T-helper 2 cell treated with Interferon-gamma antibody and Interleukin-4, amounts not matched to agents 5 μg/mL and 100 μg/mL, for 36 hours (primary cell): ENCODE measurements around the gene FAHD1.
"Not testable (repeated sequence)": the region's sequence is repeated elsewhere in the genome, so short reads cannot be mapped to it uniquely, and the experiment has no call there.

ENCODE experiments used
- DNase-seq: peaks from one replicate; pipeline ENCODE4 v3.0.0; 2021; ENCODE audit warnings: low spot score
- H3K27ac Mint-ChIP-seq: one replicate; pipeline ENCODE4 v1.8.0; 2021; ENCODE audit warnings: mild to moderate bottlenecking, mixed read lengths
- H3K27me3 Mint-ChIP-seq: one replicate; pipeline ENCODE4 v1.8.0; 2021; ENCODE audit warnings: low read depth, mixed read lengths
- H3K36me3 Mint-ChIP-seq: one replicate; pipeline ENCODE4 v1.8.0; 2021; ENCODE audit warnings: low read depth, mixed read lengths
- H3K4me1 Mint-ChIP-seq: one replicate; pipeline ENCODE4 v1.8.0; 2021; ENCODE audit warnings: low read depth, mixed read lengths
- H3K4me3 Mint-ChIP-seq: one replicate; pipeline ENCODE4 v1.8.0; 2022; ENCODE audit warnings: mild to moderate bottlenecking, moderate library complexity, mixed read lengths
- H3K9me3 Mint-ChIP-seq: one replicate; pipeline ENCODE4 v1.8.0; 2021; ENCODE audit warnings: mixed read lengths

The FAHD1 gene

DNA sequence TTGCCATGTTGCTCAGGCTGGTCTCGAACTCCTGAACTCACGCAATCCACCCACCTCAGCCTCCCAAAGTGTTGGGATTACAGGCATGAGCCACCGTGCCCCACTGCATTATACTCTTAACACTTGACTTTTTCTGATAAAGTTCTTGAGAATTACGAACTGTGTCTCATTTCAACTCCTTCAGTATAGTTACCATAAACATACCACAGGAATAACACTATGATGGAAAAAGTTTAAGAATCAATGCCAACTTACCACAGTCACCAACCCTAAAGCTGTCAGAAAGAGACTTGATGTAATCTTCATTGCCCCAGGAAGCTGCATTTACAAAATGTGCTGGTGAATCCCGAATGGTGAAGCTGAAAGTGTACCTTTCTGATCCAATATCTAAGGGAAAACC is 34.7 kb downstream of the FAHD1 start:
- DNase-seq = no peak
- no peaks in the 10 kb centered on the region for H3K9me3 Mint-ChIP-seq
- no peaks in the 10 kb centered on the region for H3K4me1 Mint-ChIP-seq
- no peak overlapping the region for H3K27ac Mint-ChIP-seq
- H3K4me3 Mint-ChIP-seq = no peak overlapping the region
- H3K27me3 Mint-ChIP-seq = peaks cover 31% of the 10 kb centered on the region
- no peaks in the 10 kb centered on the region for H3K36me3 Mint-ChIP-seq

DNA sequence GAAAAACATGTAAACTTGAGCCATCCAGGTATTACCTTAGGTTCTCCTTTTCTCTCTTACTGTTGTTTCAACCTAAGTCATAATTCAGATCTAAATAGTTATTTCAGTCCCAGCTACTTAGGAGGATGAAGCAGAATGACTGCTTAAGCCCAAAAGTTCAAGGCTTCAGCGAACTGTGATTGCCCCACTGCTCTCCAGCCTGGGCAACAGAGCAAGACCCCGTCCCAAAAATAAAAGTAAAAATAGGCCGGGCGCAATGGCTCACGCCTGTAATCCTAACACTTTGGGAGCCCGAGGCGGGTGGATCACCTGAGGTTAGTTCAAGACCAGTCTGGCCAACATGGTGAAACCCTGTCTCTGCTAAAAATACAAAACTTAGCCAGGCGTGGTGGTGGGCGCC is 35.4 kb downstream of the FAHD1 start:
- no peaks in the 10 kb centered on the region for H3K4me1 Mint-ChIP-seq
- no peak for DNase-seq
- no peak overlapping the region for H3K4me3 Mint-ChIP-seq
- H3K36me3 Mint-ChIP-seq = no peaks in the 10 kb centered on the region
- H3K27me3 Mint-ChIP-seq = peaks cover 28% of the 10 kb centered on the region
- no peaks in the 10 kb centered on the region for H3K9me3 Mint-ChIP-seq
- H3K27ac Mint-ChIP-seq = no peak overlapping the region

DNA sequence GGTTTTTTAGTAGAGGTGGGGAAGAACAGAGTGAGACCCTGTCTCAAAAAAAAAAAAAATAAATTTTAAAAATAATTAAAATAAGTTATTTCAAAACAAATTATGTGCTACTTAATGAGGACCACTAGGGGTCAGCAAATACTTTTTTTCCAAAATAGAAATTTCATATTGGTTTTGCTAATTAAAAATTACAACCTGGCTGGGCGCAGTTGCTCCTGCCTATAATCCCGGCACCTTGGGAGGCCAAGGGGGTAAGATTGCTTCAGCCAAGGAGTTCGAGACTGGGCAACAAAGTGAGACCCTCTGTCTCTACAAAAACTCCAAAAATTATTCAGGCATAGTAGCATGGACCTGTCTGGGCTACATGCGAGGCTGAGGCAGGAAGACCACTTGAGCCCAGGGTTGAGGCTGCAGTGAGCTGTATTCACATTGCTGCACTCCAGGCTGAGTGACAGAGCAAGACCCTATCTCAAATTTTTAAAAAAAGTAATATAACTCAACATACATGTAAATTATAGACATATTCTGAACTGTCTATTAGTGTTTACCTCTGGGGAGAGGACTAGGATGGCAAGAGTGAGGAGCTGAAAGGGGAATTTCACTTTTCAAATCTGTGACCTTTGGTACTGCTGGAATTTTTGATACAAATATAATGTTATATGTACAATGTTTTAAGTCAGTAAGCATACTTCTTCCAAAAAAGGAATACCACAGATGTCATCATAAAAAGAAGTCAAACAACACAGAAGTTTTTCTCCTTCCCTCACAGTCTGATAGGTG is 36.9 kb downstream of the FAHD1 start:
- no peak overlapping the region for H3K27ac Mint-ChIP-seq
- no peaks in the 10 kb centered on the region for H3K36me3 Mint-ChIP-seq
- H3K9me3 Mint-ChIP-seq = no peaks in the 10 kb centered on the region
- DNase-seq = no peak
- no peaks in the 10 kb centered on the region for H3K4me1 Mint-ChIP-seq
- H3K4me3 Mint-ChIP-seq = no peak overlapping the region
- H3K27me3 Mint-ChIP-seq = peaks cover 17% of the 10 kb centered on the region

DNA sequence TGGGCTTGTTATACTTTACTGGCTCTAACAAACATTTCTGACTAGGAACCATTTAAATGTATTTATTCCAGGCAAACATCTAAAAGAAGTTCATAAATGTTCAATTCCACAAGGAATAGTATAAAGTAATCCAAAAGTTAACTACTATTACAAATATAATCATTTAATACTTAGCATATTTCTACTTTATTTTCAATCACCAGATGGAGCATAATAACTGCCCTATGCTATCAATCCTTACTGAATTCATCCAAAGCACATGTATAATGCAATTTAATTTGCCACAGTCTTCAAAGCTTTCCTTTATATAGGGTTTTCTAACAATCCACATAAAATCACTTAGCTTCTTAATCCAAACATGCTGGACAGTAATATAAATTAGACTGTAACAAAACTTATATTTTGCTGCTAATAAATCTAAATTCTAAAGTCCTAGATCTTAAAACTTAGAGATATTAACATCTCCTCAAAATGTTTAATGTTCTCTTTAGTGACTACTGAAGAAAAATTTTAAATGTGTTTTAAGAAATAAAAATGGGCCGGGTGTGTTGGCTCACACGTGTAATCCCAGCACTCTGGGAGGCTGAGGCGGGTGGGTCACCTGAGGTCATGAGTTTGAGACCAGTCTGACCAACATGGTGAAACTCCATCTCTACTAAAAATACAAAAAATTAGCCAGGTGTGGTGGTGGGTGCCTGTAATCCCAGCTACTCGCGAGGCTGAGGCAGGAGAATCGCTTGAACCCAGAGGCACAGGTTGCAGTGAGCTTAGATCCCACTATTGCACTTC is 39.1 kb downstream of the FAHD1 start:
- DNase-seq = no peak
- Mint-ChIP-seq H3K27ac (no peak overlapping the region), H3K4me1 (no peaks in the 10 kb centered on the region), H3K9me3 (no peaks in the 10 kb centered on the region), H3K4me3 (no peak overlapping the region), H3K27me3 (peaks cover 6% of the 10 kb centered on the region), H3K36me3 (no peaks in the 10 kb centered on the region)

DNA sequence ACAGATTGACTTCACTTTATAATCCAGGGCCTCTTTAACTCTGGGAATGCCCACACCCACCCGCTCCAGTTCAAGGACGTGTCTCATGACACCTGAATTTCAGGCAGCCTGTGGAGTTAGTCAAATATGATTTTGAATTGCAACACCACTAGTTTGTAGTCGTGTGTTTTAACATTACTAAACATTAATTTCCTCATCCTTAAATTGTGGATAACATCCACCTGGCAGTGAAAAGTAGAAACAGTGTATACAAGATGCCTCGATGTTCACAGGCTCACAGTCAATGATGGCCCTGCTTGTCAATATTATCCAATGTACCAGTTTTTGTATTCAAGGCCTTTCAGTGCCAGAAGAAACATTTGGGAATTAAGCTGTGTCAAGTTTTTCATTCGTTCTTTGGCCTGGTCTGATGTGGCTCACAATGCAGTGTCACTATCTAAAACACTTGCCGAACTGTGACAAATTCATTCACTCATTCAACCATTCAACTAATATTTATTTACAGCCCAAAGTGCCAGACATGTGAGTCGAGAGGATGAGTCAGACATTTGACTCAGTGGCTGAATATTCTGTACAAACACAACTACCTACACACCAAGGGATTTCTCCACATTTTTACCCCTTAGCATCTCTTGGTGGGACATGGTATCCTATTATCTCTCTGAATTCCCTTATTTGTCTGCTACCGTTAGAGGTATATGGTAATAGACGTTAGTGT is 43.5 kb downstream of the FAHD1 start:
- Mint-ChIP-seq H3K9me3 (no peaks in the 10 kb centered on the region), H3K27me3 (peaks cover 20% of the 10 kb centered on the region), H3K27ac (no peak overlapping the region), H3K4me1 (no peaks in the 10 kb centered on the region), H3K36me3 (no peaks in the 10 kb centered on the region), H3K4me3 (no peak overlapping the region)
- no peak for DNase-seq

DNA sequence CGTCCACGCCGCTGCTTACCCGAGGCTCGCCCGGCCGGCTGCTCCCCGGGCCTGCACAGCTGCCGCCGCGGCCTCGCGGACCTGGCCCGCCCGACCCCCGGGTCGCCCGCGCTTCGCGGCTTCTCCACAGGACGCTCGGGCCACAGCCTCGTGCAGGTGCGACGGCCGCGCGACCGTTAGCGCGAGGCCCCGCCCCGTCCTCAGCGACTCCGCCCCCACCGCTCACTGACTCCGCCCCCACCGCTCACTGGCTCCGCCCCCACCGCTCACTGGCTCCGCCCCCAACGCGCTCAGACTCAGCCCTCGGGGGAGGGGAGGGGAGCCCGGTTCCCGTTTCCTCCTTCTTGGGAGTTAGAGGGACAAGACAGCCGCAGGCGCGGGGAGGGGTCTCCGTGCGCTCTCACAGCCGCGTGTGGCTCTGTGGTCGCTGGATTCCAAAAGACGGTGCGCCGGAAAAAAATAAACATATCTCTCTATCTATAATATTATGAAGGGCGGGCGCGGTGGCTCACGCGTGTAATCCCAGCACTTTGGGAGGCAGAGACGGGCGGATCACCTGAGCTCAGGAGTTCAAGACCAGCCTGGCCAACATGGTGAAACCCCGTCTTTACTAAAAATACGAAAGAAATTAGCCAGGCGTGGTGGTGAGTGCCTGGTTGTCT is 45.1 kb downstream of the FAHD1 start, which contains the start of gene MEIOB:
Gene MEIOB, minus strand, starts transcription at position 191 of the 662 bp plus-strand sequence. CDS start 3,989 bp downstream, outside the sequence.
- Mint-ChIP-seq H3K9me3 (no peaks in the 10 kb centered on the region), H3K4me3 (peak within 1 kb of the TSS; percentile 56), H3K27me3 (peaks cover 19% of the 10 kb centered on the region), H3K27ac (no peak within 1 kb of the TSS), H3K36me3 (no peaks in the 10 kb centered on the region), H3K4me1 (no peaks in the 10 kb centered on the region)
- DNase-seq = no peak

DNA sequence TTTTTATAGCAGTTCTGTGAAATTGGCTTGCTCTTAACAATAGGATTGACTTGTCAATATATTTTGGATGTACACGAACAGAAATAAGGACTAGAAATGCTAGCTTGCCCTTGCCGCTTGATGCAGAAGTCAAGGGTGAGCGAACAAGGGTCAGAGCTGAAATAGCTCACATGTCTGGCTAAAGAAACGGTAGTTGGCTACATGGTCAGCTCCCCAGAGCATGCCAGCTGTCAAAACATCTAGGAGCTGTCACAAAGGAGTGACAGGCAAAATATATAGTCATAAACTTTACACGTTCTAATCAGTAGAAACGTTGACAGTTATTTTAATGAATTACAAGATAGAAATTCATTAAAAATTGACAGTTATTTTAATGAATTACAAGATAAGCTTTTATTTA is 47.8 kb downstream of the FAHD1 start:
- no peak overlapping the region for H3K4me3 Mint-ChIP-seq
- H3K4me1 Mint-ChIP-seq = no peaks in the 10 kb centered on the region
- H3K27me3 Mint-ChIP-seq = peaks cover 28% of the 10 kb centered on the region
- H3K36me3 Mint-ChIP-seq = no peaks in the 10 kb centered on the region
- no peak overlapping the region for H3K27ac Mint-ChIP-seq
- H3K9me3 Mint-ChIP-seq = no peaks in the 10 kb centered on the region
- DNase-seq = no peak

DNA sequence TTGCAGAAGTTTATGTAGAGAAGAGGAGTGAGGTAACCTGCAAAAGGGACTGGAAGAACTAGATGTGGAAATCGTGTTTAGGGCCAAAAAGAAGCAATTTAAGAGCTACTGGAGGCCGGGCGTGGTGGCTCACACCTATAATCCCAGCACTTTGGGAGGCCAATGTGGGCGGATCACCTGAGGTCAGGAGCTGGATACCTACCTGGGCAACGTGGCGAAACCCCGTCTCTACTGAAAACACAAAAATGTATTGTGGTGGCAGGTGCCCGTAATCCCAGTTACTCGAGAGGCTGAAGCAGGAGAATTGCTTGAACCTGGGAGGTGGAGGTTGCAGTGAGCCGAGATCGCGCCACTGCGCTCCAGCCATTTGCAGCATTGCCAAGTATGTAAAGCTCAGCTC is 49.1 kb downstream of the FAHD1 start:
- not testable (repeated sequence) for H3K4me1 Mint-ChIP-seq, H3K36me3 Mint-ChIP-seq, DNase-seq, H3K27ac Mint-ChIP-seq, H3K9me3 Mint-ChIP-seq, H3K4me3 Mint-ChIP-seq
- H3K27me3 Mint-ChIP-seq = peaks cover 28% of the 10 kb centered on the region

DNA sequence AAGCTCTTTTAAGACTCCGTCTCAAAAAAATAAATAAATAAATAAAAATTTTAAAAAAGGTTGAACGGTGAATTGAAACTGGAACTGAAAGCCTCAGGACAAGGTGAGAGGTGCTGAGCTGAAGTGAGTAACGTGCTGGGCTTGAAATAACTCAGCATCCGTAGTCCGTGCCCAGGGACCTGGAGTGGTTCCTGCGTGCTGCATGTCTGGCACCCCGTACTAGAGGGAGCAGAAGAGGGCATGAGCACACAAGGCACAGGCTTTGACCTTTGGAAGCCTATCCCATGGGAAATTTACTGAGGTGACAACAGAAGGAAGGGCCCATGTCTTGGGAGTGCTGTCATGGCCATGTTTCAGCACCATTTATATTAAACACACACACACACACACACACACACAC is 49.5 kb downstream of the FAHD1 start:
- Mint-ChIP-seq H3K36me3 (no peaks in the 10 kb centered on the region), H3K27ac (no peak overlapping the region), H3K9me3 (no peaks in the 10 kb centered on the region), H3K4me3 (no peak overlapping the region), H3K27me3 (peaks cover 28% of the 10 kb centered on the region), H3K4me1 (no peaks in the 10 kb centered on the region)
- no peak for DNase-seq

DNA sequence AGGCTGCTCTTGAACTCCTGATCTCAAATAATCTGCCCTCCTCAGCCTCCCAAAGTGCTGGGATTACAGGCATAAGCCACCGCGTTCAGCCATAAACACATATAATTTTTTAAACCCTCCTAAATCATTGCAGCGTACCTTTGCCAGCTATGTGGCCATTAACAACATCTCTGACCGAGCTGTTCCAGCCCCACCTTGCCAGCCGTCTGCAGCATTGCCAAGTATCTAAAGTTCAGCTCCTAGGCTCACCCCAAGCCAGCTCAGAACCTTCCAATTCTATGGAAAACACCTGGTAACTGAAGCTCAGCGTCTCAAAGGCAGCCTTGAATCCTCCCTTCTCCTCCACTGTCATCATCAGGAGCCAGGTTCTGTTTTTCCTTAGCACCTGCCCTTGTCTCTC is 50.1 kb downstream of the FAHD1 start:
- H3K36me3 Mint-ChIP-seq = no peaks in the 10 kb centered on the region
- peaks cover 28% of the 10 kb centered on the region for H3K27me3 Mint-ChIP-seq
- DNase-seq = no peak
- H3K9me3 Mint-ChIP-seq = no peaks in the 10 kb centered on the region
- no peaks in the 10 kb centered on the region for H3K4me1 Mint-ChIP-seq
- no peak overlapping the region for H3K4me3 Mint-ChIP-seq
- H3K27ac Mint-ChIP-seq = no peak overlapping the region

DNA sequence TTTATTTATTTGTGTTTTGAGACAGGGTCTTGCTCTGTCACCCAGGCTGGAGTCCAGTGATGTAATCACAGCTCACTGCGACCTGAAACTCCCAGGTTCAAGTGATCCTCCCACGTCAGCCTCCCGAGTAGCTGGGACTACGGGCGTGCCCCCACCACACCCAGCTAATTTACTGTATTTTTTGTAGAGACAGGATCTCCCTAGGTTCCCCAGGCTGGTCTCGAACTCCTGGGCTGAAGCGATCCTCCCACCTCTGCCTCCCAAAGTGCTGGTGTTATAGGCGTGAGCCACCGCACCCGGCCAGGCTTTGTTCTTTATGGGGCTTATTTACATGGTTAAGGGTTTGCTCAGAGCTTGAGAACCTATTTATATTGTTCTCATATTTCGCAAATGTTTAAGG is 50.8 kb downstream of the FAHD1 start:
- Mint-ChIP-seq H3K27me3 (peaks cover 23% of the 10 kb centered on the region), H3K9me3 (no peaks in the 10 kb centered on the region), H3K27ac (no peak overlapping the region), H3K4me1 (no peaks in the 10 kb centered on the region), H3K4me3 (no peak overlapping the region), H3K36me3 (no peaks in the 10 kb centered on the region)
- DNase-seq = no peak

DNA sequence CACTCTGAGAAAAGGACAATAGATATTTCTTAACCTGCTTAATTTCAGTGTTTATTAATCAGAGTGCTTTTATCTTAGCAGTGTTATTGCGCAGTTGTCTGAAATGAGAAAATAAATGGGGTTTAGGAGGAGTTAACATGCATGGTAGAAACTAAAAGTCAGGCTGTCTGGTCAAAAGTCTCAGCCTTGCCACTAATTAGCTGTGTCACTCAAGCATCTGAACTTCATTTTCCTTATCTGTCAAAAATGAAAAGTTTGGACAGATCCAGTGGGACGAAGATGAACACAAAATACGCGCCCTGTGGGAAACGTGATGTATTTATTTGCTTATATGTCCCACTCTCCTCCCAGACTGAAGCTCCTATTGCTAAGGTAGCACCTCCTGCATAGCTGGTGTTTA is 51.2 kb downstream of the FAHD1 start:
- DNase-seq = no peak
- H3K9me3 Mint-ChIP-seq = no peaks in the 10 kb centered on the region
- H3K4me3 Mint-ChIP-seq = no peak overlapping the region
- H3K36me3 Mint-ChIP-seq = no peaks in the 10 kb centered on the region
- H3K27me3 Mint-ChIP-seq = peaks cover 22% of the 10 kb centered on the region
- no peak overlapping the region for H3K27ac Mint-ChIP-seq
- H3K4me1 Mint-ChIP-seq = no peaks in the 10 kb centered on the region
